NCI-H524 (cell line): Measurements from ENCODE around the gene GNG7.

Experiments
- DNase-seq, 2 experiments: peaks; one replicate each; lab custom pipeline; 2025; lab: John Stamatoyannopoulos, UW

The GNG7 gene

DNA sequence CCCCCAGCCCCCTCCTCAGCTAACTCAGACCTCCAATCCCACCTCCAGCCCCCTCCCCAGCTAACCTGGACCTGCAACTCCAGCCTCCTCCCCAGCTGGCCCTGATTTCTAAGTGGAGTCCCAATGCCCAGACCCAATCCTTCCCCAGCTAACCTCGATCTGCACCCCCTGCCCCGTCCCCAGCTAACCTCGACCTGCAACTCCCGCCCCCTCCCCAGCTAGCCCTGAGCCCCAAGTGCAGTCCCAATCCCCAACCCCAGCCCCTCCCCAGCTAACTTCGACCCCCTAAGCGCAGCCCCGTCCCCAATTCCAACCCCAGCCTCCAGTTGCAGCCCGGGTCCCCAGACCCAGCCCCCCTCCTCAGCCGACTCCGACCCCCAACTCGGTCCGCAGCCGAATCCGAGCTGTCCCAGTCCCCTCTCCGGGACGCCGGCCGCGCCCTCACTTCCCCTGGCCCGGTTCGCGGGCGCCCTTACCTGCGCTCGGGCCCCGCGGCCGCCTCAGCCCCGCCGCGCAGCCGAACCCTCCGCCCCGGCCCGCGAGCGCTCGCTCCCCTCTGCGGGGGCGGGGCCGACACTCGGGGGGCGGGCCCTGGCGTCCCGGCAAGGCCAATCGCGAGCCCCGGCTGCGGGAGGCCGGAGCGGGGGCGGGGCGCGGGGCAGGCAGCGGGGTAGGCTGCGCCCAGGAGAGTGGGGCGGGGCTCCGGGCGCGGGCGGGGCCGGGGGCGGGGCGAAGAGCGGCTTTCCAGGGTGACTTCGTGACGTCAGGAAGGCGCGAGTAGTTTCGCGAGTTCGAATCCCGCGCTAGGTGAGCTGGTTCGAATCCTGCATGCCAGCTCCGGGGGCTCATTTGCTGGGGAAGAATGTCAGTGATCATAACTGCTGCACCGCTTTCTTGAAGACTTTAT lies at the start of gene GNG7:
GNG7 (minus strand) TSS at position 525 of the 907 bp plus-strand sequence. CDS start 182,006 bp downstream, outside the sequence.
- peak; percentile 35 to 77 for DNase-seq

DNA sequence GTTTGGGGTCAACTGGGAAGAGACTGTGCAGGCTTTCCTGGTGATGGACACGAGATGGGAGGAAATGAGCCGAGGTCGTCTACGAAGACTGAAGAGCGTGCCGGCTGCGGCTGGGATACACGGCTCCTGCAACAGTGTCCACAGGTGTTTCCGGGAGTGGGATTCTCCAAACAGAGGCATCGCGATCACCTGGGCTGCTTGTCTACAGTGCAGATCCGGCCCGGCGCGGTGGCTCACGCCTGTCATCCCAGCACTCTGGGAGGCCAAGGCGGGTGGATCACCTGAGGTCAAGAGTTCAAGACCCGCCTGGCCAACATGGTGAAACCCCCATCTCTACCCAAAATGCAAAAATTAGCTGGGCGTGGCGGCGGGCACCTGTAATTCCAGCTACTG lies 48.9 kb upstream of the GNG7 start:
- DNase-seq: no peak

DNA sequence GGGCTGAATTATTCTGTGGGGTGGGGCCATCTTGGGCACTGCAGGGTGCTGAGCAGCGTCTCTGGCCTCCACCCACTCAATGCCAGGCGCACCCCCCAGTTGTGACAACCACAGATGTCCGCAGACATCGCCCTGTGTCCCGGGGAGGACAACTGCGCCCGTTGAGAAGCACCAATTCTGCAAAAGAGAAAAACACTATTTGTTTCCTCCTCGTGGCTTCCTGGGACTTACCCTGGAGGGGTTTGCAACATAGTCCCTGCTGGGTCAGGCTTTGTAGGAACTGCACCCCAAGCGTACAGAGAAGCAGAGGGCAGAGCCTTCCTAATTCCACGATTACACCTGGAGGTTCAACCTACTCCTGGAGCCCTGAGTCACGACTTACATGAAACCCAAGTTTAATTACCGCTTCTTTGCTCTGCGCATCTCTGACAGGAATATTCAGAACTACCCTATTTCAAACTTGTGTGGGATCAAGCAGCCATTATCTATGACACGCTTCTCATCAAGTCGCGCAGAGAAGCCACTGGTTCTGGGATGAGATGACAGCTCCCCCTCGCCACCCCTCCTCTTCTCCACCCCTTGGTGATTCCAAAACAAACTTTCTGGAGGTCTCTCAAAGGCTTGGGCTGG lies 48.4 kb upstream of the GNG7 start:
- DNase-seq: no peak

DNA sequence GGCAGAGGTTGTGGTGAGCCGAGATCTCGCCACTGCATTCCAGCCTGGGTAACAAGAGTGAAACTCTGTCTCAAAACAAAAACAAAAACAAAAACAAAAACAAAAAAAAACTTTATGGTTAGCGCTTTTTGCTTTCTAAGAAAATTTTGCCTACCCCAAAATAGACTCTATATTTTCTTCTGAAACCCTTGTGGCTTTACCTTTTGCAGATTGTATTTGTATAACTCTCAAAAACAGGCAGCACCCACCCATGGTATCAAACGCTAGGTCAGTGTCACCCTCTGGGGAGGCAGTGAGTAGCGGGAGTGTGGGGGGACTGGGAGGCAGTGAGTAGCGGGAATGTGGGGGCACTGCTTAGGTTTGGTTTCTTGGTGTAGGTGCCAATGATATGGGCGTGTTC lies 44.9 kb upstream of the GNG7 start:
- DNase-seq: no peak

DNA sequence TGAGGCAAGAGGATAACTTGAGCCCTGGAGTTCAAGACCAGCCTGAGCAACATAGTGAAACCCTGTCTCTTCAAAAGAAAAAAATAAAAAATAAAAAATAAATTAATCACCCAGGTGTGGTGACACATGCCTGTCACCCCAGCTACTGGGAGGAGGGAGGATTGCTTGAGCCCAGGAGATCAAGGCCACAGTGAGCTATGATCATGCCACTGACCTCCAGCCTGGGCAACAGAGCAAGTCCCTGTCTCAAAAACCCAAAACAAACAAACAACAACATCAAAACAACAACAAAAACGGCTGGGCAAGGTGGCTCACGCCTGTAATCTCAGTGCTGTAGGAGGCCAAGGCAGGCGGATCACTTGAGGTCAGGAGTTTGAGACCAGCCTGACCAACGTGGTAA lies 41.6 kb upstream of the GNG7 start:
- DNase-seq: no peak

DNA sequence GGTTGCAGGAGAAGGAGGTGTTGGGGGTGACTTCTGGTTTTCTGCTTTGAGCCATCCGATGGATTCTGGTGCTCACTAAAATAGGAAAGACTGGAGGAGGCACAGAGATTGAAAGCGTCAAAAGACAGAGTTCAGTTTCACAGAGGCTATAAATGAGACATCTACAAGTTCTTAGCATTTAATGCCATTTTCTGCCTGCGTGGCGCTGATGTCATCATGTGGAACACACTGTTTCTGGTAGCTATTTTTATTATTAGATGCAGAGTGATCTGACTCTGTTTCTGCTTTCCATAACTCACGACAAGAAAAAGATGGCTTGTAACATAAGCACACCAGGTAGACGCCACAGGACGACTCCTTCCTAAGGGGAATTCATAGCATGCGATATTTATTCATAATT lies 40.6 kb upstream of the GNG7 start:
- no peak for DNase-seq

DNA sequence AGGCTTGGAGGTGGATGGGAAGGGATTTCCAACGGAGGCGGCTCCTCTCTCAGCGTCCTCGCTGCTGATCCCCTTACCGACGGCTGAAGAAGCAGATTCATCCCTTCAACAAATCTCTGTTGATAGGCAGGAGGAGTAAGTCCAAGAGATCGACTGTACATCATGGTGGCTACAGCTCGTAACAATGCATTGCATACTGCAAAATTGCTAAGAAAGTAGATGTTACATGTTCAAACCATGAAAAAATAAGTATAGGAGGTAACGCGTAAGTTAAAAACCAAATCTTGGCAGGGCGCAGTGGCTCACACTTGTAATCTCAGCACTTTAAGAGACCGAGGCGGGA lies 37.8 kb upstream of the GNG7 start:
- no peak for DNase-seq

DNA sequence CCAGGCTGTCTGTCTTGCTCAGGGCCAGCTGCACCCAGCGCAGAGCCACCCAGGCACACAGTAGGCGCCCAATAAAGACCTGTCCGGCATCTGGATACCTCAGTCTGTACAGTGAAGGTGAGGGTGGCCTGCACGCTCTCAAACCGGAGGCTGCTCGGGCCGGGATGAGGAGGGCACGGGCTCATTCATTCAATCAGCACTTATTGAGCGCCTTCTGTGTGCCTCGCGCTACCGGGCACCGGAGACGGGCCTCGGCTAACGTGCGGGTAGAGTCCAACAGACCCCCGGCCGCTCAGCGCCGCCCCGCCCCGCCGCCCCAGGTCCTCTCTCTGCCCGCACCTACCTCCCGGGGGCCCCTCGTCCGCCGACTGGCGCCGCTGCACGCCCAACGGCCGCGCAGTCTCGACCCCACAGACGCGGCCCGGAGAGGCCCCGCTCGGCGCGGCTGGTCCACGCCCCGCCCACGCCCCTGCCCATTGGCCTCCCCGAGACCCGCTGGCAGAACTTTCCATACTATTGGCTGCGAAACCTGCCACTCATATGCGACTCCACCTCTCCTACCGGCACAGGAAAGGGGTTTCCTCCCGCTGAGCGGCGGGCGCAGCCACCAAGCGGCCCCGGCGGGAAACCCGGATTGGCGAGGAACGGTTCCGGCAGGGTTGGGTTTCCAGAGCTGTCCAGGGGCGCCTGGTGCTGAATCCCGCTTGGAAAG lies 37.3 kb upstream of the GNG7 start, which contains the start of gene SLC39A3:
SLC39A3 (minus strand) TSS at position 416 of the 712 bp plus-strand sequence. CDS start 2,760 bp downstream, outside the sequence.
- peak; percentile 97 to 99 for DNase-seq

DNA sequence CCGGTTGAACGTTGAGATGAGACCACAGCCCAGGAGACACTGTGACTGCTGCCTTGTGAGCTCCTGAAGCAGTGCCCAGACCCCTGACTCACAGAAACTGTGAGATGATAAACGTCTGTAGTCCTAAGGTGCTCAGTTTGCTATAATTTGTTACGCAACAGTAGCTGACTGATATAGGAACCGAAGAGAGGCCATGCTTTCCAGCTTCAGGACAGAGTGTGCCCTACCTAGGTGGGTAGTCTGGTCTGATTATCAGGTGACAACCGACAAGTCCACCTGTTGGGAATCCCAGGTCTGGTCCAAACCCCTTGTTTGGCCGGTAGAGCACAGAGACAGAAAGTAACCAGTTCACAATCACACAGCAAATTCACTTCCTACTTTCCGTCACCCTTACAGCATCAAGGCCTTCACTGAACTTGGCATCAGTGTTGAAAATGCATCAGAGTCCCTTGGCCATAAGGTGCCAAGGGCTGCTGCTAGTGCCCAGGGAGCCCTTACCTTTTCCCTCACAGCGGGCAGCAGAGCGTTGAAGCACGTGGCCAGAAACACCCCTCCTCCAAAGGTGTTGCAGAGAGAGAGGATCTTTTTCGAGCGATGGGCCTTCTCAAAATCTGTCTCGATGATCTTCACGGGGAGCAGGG lies 34.2 kb upstream of the GNG7 start:
- DNase-seq: no peak

DNA sequence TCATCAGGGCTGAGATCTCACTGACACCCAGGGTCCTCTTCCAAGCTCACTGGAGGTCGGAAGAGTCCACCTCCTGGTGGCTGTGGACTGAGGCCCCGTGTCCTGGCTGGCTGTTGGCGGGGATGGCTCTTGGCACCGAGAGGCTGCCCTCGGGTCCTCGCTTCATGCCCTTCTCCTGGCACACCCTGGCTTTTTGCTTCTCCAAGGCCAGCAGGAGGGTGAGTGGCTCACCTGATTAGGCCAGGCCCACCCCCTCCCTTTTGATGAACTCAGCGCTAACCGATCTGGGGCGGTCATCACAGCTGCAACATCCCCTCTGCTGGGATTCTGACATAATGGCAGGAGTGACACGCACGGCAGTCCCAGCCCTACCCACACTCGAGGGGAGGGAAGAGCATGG lies 32.9 kb upstream of the GNG7 start:
- no peak for DNase-seq

DNA sequence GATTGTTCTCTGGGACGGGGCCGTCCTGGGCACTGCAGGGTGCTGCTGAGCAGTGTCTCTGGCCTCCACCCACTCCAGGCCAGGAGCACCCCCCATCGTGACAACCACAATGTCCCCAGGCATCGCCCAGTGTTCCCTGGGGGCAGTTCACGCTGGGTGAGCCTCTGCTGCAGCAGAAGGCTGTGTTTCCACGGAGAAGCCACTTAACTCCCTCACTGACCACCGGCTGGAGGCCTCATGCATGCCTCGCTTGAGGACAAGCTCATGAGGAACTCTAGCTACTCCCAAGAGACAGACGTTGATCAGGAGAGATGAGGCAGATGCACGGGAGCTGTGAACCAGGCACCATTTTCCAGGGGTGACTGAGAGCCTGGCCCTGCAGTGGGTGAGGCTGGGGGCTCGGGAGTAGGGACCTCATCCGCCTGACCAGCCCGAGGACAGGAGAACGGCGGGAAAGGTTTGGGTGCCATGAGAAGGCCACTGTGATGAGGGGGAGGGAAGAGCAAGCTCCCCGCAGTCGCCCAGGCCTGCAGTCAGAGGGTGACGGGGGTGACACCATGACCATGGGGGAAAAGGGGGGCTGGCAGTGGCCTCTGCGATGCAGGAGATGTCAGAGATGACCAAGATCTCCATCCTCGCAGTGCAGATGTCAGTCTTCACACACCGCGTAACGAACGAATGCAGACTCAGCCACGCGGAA lies 32.2 kb upstream of the GNG7 start:
- no peak for DNase-seq

DNA sequence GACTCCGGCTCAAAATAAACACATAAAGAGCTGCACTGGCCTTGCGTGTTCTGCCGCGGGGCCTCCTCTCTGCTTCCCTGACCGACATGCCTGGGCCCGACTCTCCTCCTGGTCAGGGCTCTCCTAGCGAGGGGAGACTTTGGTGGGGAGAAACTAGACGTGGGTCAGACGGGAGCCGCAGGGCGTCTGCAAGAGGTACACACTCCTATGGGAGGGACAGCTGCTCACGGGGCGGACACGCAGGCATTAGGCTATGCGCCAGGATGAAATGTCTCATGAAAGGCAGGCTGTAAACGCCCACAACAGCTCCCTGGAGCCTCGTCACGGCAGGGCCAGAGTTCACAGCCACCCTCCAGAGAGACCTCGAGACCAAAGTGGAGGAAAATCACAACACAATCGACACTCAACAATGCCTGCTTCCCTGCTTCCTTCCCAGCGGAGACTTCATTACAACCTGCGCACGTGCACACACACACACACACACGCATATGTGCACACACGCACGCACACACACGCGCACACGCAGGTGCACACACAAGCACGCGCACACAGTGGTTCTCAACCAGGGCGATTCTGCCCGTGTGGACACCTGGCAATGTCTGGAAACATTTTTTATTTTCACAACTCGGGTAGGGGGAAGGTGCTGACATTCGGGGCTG lies 31.6 kb upstream of the GNG7 start:
- DNase-seq: no peak

DNA sequence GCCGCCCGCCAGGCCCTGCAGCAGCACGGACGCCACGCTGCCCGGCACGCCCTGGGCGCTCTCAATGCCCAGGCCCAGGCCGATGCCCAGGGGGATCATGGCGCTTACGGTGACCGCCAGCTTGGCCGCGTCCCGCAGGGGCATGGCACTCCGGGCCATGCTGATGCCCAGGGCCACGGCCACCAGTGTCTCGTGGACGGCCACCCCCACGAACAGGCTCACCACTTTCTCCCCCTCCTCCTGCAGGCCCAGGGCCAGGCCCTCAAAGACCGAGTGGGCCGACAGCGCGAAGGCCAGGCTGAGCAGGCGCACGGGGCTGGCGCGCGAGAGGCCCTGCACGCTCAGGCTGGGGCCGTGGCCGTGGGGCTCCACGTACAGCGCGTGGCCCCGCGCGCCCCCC lies 30.4 kb upstream of the GNG7 start:
- DNase-seq: no peak

DNA sequence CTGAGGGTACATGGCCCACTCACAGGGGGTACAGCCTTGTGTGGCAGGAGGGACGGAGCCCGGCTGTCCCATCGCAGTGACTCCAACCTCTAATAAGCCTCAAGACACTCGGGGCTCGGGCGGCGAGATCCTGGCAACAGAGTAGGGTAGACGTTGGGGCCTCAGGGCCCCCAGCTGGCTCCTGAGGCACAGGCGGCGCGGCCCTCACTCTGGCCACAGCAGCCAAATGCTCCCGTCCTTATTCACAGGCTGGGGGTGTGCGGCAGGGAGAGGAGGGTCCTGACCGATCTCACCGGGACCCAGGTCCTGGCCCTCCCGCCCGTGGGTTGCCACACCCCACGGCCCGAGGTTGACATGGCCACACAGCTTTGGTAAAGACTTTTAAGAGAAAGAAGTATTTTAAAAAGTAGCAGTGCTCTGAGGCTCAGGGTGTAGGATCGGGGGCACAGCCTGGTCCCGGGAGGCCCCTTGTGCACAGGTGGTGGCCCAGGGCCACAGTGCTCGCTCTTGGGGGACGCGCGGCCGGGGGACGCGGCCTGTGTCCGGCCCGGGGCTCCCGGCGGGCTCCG lies 29.7 kb upstream of the GNG7 start:
- DNase-seq: no peak

DNA sequence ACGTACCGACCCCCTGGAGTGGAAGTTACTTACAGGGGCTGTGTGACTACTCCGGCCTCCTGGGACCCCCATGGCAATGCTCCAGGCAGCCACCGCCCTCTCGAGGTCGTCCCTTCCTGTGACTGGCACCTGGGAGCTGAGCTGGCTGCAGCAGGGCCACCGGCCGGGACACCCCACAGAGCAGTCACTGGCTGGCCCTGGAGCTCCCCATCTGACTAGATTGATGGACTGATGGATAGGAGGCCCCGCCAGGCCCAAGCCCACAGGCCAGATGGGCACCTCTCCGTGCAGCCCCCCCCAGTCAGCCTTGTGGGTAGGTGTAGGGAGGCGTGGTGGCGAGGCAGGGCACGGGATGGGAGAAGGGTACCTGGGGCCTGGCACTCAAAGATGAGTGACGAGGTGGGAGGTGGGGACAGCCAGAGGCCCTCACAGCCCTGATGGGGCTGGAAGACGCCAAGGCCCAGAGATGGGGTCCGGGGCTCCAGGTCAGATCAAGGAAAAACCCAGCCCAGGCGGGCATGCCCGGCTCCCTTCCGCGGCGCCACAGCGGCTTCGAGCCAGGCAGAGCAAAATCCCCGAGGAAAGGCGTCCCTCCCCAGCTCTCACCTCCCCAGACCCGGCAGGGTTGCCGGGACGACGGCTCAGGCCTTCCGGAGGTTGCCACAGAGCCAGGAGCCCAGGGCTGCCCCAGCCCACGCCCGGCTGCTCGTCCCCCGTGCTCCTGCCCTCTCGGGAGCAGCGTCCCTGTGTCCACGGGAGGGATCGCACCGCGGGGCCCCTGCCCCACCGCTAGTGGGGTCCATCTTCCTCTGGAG lies 28.9 kb upstream of the GNG7 start:
- DNase-seq: no peak

DNA sequence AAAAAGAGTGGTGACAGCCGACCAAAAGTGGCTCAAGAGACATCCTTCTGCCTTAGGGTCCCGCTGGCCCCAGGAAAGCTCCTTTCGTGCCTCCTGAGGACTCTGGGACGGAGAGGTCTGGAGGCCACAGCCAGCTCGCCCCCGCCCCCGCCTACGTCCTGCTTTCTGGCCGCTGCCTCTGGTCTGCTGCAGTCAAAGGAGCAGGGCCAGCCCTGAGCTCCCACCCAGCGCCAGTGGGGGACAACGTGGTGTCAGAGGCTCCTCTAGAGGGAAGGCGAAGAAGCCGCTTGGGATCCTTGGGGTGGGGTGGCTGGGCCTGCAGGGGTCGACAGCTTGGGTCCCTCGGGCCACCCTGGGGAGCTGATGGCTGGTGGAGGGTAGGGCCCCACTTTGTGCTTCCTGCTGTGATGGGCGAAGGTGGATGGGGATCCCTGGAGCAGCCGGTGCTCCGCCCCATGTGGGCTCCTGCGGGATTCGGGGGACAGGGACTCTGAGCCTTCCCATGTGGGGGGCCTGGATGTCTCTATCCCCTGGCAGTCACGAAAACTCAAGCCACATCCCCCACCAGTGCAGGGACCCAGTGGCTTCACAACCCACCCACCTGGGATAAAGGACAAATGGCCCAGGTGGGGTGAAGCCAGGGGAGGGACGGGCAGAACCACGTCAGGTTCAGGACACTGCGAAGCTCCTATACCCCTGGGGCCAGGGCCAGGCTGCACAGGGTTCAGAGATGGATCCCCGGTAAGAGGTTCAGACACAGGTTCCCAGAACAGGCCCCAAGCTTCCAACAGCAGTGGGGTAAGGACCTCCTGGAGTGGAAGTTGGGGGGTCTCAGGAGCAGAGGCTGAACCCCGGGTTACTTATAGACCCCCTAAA lies 27.7 kb upstream of the GNG7 start:
- DNase-seq: no peak

DNA sequence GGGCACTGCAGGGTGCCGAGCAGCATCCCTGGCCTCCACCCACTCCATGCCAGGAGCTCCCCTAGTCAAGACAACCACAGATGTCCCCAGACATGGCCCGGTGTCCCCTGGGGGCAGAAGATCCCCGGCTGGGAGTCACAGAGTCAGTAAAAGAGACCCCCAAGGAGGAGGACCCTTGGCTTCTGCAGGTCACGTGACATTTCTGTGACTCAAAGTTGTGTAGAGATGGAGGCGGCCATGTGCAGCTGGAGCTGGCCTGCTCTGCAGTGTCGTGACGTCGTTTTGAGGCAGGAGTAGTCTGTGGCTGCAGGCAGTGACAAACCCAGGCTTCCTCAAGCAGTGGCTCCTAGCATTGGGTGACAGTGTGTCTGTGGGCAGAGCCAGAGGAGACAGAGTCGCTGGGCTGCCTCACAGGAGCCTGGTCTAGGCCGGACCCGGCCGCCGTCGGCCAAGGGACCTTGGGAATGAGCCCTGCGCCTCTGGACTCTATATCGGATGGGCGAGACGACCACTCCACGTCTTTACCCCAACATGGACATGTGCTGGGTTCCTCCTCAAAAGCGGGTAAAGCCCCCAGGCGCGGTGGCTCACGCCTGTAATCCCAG lies 26.4 kb upstream of the GNG7 start:
- DNase-seq: no peak

DNA sequence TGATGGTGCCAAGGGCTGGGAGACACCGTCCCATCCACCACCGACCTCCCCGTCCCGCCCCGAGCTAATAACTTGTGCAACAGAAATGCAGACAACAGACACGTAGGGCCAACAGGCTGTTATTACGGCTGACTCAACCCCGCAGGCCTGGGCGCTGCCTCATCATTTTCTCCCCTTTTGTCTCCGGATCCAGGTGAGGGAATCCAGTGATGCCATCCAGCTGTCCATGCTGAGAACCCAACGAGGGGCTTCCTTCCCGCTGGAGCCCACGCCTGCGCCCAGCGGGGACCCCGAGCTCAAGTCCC lies 25.1 kb upstream of the GNG7 start:
- no peak for DNase-seq
